NT2/D1 (cell line): ENCODE measurements around the gene RAX.

Experiments used
- DNase-seq: peaks from one replicate; pipeline ENCODE4 v3.0.0-alpha.2; 2011; ENCODE audit warnings: low read depth, low spot score
- H3K27me3 ChIP-seq: 2 replicates; pipeline ENCODE4 v1.6.0; 2011; ENCODE audit warnings: mild to moderate bottlenecking; ENCODE audit not compliant: insufficient read length, insufficient read depth
- H3K36me3 ChIP-seq: 2 replicates; pipeline ENCODE4 v1.6.1; 2011; ENCODE audit warnings: mild to moderate bottlenecking, low read length, mixed read lengths; ENCODE audit not compliant: insufficient read depth, insufficient read length
- H3K4me1 ChIP-seq: 2 replicates; pipeline ENCODE4 v1.5.1; 2011; ENCODE audit not compliant: insufficient read depth, insufficient read length
- H3K4me3 ChIP-seq: 2 replicates; pipeline ENCODE4 v1.5.1; 2011; ENCODE audit warnings: low read depth; ENCODE audit not compliant: insufficient read length
- H3K9ac ChIP-seq: 2 replicates; pipeline ENCODE4 v1.6.0; 2011; ENCODE audit warnings: low read depth; ENCODE audit not compliant: insufficient read length
- H3K9me3 ChIP-seq: 2 replicates; pipeline ENCODE4 v1.5.1; 2011; ENCODE audit warnings: mild to moderate bottlenecking, low read length; ENCODE audit not compliant: insufficient read depth
- SUZ12 ChIP-seq: IDR thresholded peaks from 2 replicates; pipeline ENCODE4 v1.6.1; 2011; ENCODE audit not compliant: insufficient read length, insufficient read depth; ENCODE audit errors: extremely low read depth
- YY1 ChIP-seq: IDR thresholded peaks from 2 replicates; pipeline ENCODE4 v1.6.1; 2011; ENCODE audit not compliant: insufficient read length, insufficient read depth
- ZNF274 ChIP-seq: IDR thresholded peaks from 2 replicates; pipeline ENCODE4 v1.6.1; 2011; ENCODE audit warnings: mild to moderate bottlenecking, low read depth, low read length

Gene RAX

DNA sequence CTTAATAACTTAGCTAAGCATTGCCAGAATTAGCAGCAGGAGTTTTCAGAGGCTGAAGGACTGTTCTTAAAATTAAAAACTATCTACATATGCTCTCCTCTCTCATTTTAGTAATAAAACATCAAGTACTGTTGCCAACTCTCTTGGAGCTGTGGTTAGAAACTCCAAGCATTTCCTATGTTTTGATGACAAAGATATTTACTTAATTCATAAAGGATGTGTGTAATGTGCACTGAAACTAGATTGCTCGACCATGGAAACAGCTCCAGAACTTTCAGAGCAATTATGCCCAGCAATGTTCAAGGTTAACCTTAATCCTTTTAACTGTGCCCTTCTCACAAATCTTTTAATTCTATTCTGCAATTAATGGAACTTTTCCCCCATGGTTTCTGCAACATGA lies 44.9 kb downstream of the RAX start:
- Histone ChIP-seq H3K9ac (no peak overlapping the region), H3K27me3 (peaks cover 5% of the 10 kb centered on the region), H3K36me3 (no peaks in the 10 kb centered on the region), H3K9me3 (0 out of 2 replicates have a peak, but pooled peaks cover 9% of the 10 kb centered on the region), H3K4me3 (no peak overlapping the region), H3K4me1 (no peaks in the 10 kb centered on the region)
- DNase-seq: no peak
- TF ChIP-seq ZNF274: no peak
- no peak for TF ChIP-seq SUZ12
- TF ChIP-seq YY1: no peak

DNA sequence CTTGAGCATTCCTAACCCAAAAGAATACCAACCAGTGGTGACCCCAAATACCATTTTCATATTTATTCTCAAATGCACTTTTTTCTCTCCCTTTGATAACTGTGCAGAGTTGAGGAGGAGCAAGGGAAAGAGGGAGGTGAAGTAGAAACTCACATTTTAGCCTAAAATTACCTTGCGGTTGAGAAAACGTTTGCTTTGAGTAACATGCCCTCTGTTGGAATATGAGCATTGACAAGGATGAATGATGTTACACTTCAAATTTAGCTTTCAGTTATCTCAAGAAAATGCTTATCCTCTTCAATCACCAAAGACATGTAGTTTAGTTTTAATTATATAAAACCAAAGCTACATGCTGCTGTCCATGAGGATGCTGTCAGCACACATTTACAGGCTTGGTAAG lies 50.9 kb downstream of the RAX start:
- Histone ChIP-seq H3K9me3 (0 out of 2 replicates have a peak, but pooled peaks cover 9% of the 10 kb centered on the region), H3K36me3 (no peaks in the 10 kb centered on the region), H3K9ac (no peak overlapping the region), H3K4me1 (peaks cover 2% of the 10 kb centered on the region), H3K4me3 (no peak overlapping the region), H3K27me3 (peaks cover 64% of the 10 kb centered on the region)
- DNase-seq: no peak
- no peak for TF ChIP-seq YY1
- TF ChIP-seq ZNF274: no peak
- TF ChIP-seq SUZ12: no peak

DNA sequence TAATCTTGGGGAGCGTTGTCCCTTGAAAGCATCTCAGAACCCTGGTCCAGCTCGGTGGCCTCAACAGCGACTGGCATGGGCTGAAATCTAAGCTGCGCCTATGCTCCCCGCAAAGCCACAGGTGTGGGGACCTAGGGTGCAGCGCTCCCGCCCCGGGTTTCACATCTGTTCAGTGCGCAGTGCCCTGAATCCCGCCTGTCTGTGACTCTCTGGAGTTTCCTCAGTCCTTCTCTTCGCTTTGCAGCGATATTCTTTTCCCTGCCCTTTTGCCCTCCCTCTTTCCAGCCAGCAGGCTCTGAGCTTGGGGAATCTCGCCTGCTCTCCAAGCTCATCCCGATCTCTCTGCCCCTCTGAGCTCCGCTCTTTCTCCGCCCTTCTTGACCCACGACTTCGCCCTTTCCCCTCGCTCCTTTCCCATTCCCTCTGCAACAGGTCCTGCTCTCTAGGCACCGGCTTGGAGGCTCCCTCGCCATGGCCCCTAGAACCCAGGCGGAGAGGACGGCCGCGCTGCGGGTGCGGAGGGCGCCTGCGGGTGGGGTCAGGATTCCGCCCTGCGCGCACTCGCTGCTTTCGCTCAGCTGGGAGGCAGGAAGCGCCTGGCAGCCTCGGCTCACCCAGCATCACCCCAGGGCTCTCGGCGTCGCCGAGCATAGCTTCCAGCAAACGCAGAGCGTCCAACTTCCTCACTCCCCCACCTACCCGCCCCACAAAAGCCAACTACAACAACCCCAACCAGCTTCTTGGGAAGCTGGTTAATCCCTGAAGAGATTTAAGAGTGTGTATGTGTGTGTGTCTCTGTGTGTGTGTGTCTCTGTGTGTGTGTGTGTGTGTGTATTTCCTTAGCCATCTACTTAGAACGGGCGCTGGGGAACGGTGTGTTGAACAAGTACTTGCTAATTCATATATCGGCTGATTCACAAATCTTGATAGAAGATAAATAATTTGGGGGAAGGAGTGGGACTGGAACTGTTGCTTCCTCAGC lies 52.2 kb downstream of the RAX start:
- Histone ChIP-seq H3K4me3 (peak overlapping the region; percentile 46), H3K4me1 (peaks cover 2% of the 10 kb centered on the region), H3K36me3 (no peaks in the 10 kb centered on the region), H3K9me3 (0 out of 2 replicates have a peak, but pooled peaks cover 3% of the 10 kb centered on the region), H3K27me3 (peaks cover 69% of the 10 kb centered on the region), H3K9ac (peak overlapping the region; percentile 42)
- DNase-seq: no peak
- TF ChIP-seq SUZ12 (peak; percentile 86), YY1 (no peak), ZNF274 (no peak)

DNA sequence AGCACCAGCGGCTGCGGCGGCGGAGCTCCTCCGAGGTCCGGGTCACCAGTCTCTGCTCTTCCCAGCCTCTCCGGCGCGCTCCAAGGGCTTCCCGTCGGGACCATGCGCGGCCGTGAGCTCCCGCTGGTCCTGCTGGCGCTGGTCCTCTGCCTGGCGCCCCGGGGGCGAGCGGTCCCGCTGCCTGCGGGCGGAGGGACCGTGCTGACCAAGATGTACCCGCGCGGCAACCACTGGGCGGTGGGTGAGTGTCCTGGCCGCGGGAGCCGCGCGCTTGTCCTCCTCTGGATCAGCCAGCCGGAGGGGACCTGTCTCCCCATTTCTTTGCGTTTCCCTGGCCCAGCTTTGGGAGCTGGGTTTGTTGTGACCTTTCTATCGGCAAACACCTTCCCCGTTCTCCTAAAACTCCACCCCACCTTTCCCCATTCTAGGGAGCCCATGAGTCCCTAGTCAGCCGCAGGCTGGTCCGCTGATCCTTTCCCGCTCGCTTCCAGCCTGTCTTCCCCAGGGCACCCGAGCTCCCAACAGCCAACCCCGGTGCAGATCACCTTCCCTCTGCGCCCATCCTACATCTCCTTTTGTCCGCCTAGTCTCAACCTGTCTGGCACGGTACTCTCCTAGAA lies 53.0 kb downstream of the RAX start:
- H3K4me3 ChIP-seq: peak overlapping the region; percentile 46

DNA sequence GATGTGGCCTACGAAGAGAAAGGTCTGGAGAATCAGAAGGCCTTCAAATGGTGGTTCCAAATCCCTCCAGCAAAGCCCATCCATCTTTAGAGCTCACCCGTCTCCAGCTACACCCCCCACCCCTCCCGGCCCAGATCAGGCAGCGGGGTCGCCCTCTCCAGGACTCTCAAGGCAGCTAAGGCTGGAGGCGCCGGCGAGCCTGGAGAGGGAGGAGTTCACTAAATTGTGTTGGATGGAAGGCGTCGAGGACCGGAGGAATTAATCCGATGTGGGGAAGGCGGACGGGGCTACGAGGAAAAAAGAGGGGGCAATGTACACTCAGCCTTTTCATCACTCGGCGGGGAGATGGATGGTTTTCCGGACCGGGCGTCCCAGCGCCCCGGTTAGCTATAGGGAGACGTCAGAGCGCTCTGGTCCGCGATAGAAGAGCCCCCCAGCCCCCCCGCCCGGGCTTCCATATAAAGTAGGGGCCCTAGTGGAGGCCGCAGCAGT lies 53.5 kb downstream of the RAX start, which contains the start of gene GRP:
Gene GRP (plus strand): TSS at position 487 of the 492 bp plus-strand sequence. CDS start 108 bp downstream, outside the sequence.
- no peak for TF ChIP-seq SUZ12
- TF ChIP-seq ZNF274: no peak
- TF ChIP-seq YY1: no peak
- Histone ChIP-seq H3K4me1 (peaks cover 2% of the 10 kb centered on the region), H3K36me3 (no peaks in the 10 kb centered on the region), H3K9me3 (no peaks in the 10 kb centered on the region), H3K4me3 (peak within 1 kb of the TSS; percentile 46), H3K9ac (peak within 1 kb of the TSS; percentile 59), H3K27me3 (peaks cover 69% of the 10 kb centered on the region)
- no peak for DNase-seq

More for the DNA sequence above, 53.0 kb downstream of the RAX start:
- no peak for DNase-seq
- TF ChIP-seq SUZ12: peak; percentile 79
- TF ChIP-seq YY1: no peak
- TF ChIP-seq ZNF274: no peak
- peak overlapping the region; percentile 59 for H3K9ac ChIP-seq
- H3K9me3 ChIP-seq: no peaks in the 10 kb centered on the region
- H3K27me3 ChIP-seq: peaks cover 69% of the 10 kb centered on the region
- peaks cover 2% of the 10 kb centered on the region for H3K4me1 ChIP-seq
- H3K36me3 ChIP-seq: no peaks in the 10 kb centered on the region

DNA sequence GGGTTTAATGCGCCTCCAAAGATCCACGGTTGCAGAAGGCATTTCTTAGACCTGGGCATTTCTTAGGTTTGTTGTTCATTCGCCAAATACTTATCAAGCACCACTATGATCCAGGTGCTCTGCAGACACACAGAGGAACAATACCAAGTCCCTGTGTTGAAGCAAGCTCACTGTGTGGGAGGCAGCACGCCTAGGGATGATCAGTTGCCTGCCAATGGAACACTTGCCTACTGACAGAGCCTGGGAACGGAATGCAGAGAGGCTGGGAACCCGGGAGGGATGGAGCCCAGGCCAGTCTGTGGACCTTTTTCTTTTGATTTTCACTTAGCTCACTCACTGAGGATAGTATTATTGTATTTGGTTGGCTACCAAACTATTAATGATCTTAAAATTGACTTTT lies 55.2 kb downstream of the RAX start:
- peaks cover 2% of the 10 kb centered on the region for H3K4me1 ChIP-seq
- H3K36me3 ChIP-seq: no peaks in the 10 kb centered on the region
- no peak overlapping the region for H3K4me3 ChIP-seq
- no peaks in the 10 kb centered on the region for H3K9me3 ChIP-seq
- no peak overlapping the region for H3K9ac ChIP-seq
- TF ChIP-seq ZNF274 (no peak), YY1 (no peak), SUZ12 (no peak)
- DNase-seq: no peak
- peaks cover 61% of the 10 kb centered on the region for H3K27me3 ChIP-seq
